ENCODE data around the gene SNRPD2. TPM values are rescaled to one million over a fixed set of nuclear protein-coding genes. Genes with fewer than 3 reads are reported as not detected.

SNRPD2 gene
- total and polyA plus RNA-seq, 3 experiments from 2014 or later = 738 to 1,016 (median 747) TPM

DNA sequence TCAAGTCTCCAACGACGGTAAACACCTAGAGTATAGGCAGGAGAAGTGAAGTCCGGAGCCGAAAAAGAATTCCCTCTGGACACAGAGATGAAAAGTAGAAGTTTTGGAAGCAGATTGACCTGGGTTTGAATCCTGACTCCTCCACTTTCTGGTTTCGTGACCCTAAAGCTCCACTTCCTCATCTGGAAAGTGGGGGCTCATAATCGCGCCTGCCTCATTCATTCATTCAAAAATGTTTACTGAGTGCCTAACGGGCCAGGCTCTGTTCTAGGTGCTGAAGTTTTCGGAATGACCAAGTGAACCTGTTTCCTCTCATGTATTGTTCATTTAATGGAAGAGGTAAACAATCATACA is 45.4 kb downstream of the SNRPD2 start:
- no peaks in the 10 kb centered on the region for H3K36me3 ChIP-seq (ENCODE audit: insufficient read depth, low read length)
- no peak for DNase-seq
- peaks cover 24 to 39% (median 25%) of the 10 kb centered on the region in 3 donors for H3K4me1 Mint-ChIP-seq
- peak overlapping the region; percentile 75 for H3K4me3 ChIP-seq (ENCODE audit: low read length)
- H3K4me1 ChIP-seq (ENCODE audit: insufficient read depth, low read length) = peaks cover 22% of the 10 kb centered on the region
- H3K27me3 ChIP-seq (ENCODE audit: insufficient read depth, low read length, poor library complexity, severe bottlenecking) = no peaks in the 10 kb centered on the region
- peak overlapping the region in 7 of 8 donors; percentile 6 to 90 (median 78) for H3K27ac Mint-ChIP-seq
- peak overlapping the region; percentile 52 for H3K27ac ChIP-seq (ENCODE audit: low read depth, low read length)
- H3K27me3 Mint-ChIP-seq = peaks cover 2 to 3% of the 10 kb centered on the region in 2 donors
- H3K9me3 Mint-ChIP-seq = no peaks in the 10 kb centered on the region
- CTCF ChIA-PET = interaction anchor here (1.0 to 2.9 kb wide), 7 partner anchors 11 to 207 kb away, joined by 3 to 13 read pairs (median 6); no protein-coding TSS in a partner anchor
- POLR2A ChIA-PET = interaction anchor here (0.5 to 1.0 kb wide), 3 partner anchors 22 to 1468 kb away, joined by 3 to 4 read pairs (median 4); partner anchors contain the start of gene GIPR
- no peaks in the 10 kb centered on the region for H3K36me3 Mint-ChIP-seq
- H3K9me3 ChIP-seq (ENCODE audit: low read length) = no peaks in the 10 kb centered on the region
- H3K4me3 Mint-ChIP-seq = peak overlapping the region; percentile 83 to 93 (median 88)

GRCh38 chr19:45645631-45646344 is 46.0 kb downstream of the SNRPD2 start:
- H3K9me3 ChIP-seq (ENCODE audit: low read length) = no peaks in the 10 kb centered on the region
- H3K27ac ChIP-seq (ENCODE audit: low read depth, low read length) = peak overlapping the region; percentile 52
- Mint-ChIP-seq H3K27me3 (peaks cover 2 to 3% of the 10 kb centered on the region in 2 donors), H3K27ac (peak overlapping the region in 7 of 8 donors; percentile 10 to 90 (median 85)), H3K9me3 (no peaks in the 10 kb centered on the region), H3K4me1 (peaks cover 29 to 45% (median 31%) of the 10 kb centered on the region in 3 donors), H3K4me3 (peak overlapping the region; percentile 83 to 93 (median 88)), H3K36me3 (no peaks in the 10 kb centered on the region)
- no peaks in the 10 kb centered on the region for H3K27me3 ChIP-seq (ENCODE audit: insufficient read depth, low read length, poor library complexity, severe bottlenecking)
- H3K4me1 ChIP-seq (ENCODE audit: insufficient read depth, low read length) = peaks cover 27% of the 10 kb centered on the region
- no peaks in the 10 kb centered on the region for H3K36me3 ChIP-seq (ENCODE audit: insufficient read depth, low read length)
- DNase-seq = peak; percentile 67 to 84 (median 70)
- ChIA-PET CTCF (interaction anchor here (1.0 to 2.9 kb wide), 6 partner anchors 11 to 206 kb away, joined by 3 to 13 read pairs (median 6); no protein-coding TSS in a partner anchor), POLR2A (interaction anchor here (0.5 to 1.0 kb wide), 3 partner anchors 22 to 1469 kb away, joined by 3 to 4 read pairs (median 4); partner anchors contain the start of gene GIPR)
- peak overlapping the region; percentile 75 for H3K4me3 ChIP-seq (ENCODE audit: low read length)

DNA sequence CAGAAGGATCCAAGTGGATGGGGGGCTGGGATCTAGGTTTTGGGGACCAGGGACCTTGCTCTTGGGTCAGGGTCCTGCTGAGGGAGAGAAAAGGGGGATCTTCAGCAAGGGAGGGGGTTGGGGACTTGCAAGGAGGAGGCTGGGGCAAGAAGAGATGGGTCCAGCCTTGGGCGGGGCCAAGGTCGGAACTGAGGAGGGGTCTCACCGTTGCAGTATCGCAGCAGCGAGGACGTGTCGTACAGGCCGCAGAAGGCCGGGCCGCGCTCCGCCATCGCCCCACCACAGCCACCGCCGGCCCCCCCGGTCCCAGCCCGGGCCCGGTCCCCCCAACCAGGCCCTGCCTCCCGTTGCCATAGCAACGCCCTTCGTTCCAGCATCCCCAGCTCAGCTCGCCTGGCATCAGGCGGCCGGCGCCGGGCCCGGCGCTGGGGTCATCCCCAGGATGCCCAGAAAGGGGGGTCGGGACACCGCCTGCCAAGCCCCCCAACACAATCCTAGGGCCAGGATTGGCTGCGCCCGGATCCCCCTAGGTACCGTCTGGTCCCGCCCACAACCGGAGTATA is 46.6 kb downstream of the SNRPD2 start:
- Mint-ChIP-seq H3K9me3 (no peaks in the 10 kb centered on the region), H3K4me1 (peaks cover 32 to 47% (median 32%) of the 10 kb centered on the region in 3 donors), H3K4me3 (peak overlapping the region; percentile 83 to 93 (median 88)), H3K27me3 (peaks cover under 1 to 2% of the 10 kb centered on the region in 2 donors), H3K36me3 (no peaks in the 10 kb centered on the region), H3K27ac (peak overlapping the region in 7 of 8 donors; percentile 3 to 89 (median 76))
- Histone ChIP-seq H3K27ac (ENCODE audit: low read depth, low read length) (no peak overlapping the region), H3K27me3 (ENCODE audit: insufficient read depth, low read length, poor library complexity, severe bottlenecking) (no peaks in the 10 kb centered on the region), H3K4me3 (ENCODE audit: low read length) (peak overlapping the region; percentile 75), H3K4me1 (ENCODE audit: insufficient read depth, low read length) (peaks cover 32% of the 10 kb centered on the region), H3K36me3 (ENCODE audit: insufficient read depth, low read length) (no peaks in the 10 kb centered on the region), H3K9me3 (ENCODE audit: low read length) (no peaks in the 10 kb centered on the region)
- DNase-seq = no peak
- ChIA-PET CTCF (interaction anchor here (1.0 to 2.9 kb wide), 6 partner anchors 12 to 206 kb away, joined by 3 to 13 read pairs (median 6); no protein-coding TSS in a partner anchor), POLR2A (interaction anchor here (1.0 kb wide), 1 partner anchor 23 kb away, joined by 4 read pairs; the partner anchor contains the start of gene GIPR)

DNA sequence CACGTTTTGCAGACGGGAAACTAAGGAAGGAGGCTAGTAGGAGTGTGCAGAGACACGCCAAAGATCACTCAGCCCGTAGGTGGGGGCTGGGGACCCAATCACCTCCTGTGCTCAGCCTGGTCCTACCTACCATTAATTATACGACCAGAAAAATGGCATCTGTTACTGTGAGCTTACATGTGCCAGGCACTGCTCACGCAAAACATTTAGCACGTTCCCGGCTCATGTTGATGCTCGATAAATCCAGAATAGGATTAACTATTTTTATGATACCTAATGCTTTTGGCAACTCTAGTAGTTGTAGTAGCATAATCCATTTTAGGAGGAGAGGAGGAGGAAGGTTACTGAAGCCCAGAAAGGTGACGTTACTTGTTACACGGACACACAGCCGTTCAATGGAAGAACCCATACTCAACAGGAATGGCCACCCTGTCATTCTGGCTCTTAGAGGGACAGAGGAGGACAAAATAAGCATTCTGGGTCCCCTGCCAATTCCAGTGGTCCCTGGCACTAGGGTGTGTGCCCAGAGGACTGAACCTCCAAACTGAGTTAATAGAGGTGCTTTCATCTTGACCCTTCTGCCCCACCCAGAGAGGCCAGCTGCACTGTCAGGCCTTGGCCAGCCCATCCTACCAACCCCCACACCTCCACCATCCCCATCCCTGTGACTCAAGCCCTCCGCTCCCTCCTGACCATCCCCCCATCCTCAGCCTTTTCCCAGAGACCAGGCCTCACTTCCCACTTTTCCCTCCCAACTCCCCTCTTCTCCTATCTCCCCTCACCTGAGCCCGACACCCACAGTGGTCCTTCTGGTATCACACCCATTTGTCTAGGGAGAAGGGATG is 47.6 kb downstream of the SNRPD2 start:
- ChIA-PET CTCF (interaction anchor here (1.0 to 5.4 kb wide), 13 partner anchors 8 to 205 kb away, joined by 3 to 78 read pairs (median 9); partner anchors contain the start of genes GPR4, PPM1N and RTN2), POLR2A (no interaction called here)
- Mint-ChIP-seq H3K27me3 (peaks cover 0 to 2% of the 10 kb centered on the region in 2 donors), H3K9me3 (no peaks in the 10 kb centered on the region), H3K27ac (peak overlapping the region in 5 of 8 donors; percentile 47 to 95 (median 75)), H3K36me3 (no peaks in the 10 kb centered on the region), H3K4me3 (peak overlapping the region in 2 of 7 donors; percentile 28 to 77), H3K4me1 (peaks cover 32 to 52% (median 34%) of the 10 kb centered on the region in 3 donors)
- Histone ChIP-seq H3K9me3 (ENCODE audit: low read length) (no peaks in the 10 kb centered on the region), H3K4me1 (ENCODE audit: insufficient read depth, low read length) (peaks cover 42% of the 10 kb centered on the region), H3K27me3 (ENCODE audit: insufficient read depth, low read length, poor library complexity, severe bottlenecking) (no peaks in the 10 kb centered on the region), H3K4me3 (ENCODE audit: low read length) (no peak overlapping the region), H3K36me3 (ENCODE audit: insufficient read depth, low read length) (no peaks in the 10 kb centered on the region), H3K27ac (ENCODE audit: low read depth, low read length) (no peak overlapping the region)
- no peak for DNase-seq

- H3K36me3 ChIP-seq (ENCODE audit: insufficient read depth, low read length) = no peaks in the 10 kb centered on the region
- ChIA-PET CTCF (interaction anchor here (0.7 to 5.4 kb wide), 27 partner anchors 9 to 215 kb away, joined by 3 to 78 read pairs (median 5); partner anchors contain the start of genes GPR4, PPM1N, QPCTL and RTN2), POLR2A (interaction anchor here (1.0 to 1.7 kb wide), 5 partner anchors 49 to 204 kb away, joined by 3 to 10 read pairs (median 4); partner anchors contain the start of genes OPA3, QPCTL and SNRPD2)
- peak overlapping the region; percentile 67 to 89 (median 80) for H3K4me3 Mint-ChIP-seq
- no peak overlapping the region for H3K4me3 ChIP-seq (ENCODE audit: low read length)
- no peaks in the 10 kb centered on the region for H3K9me3 Mint-ChIP-seq
- no peaks in the 10 kb centered on the region for H3K27me3 ChIP-seq (ENCODE audit: insufficient read depth, low read length, poor library complexity, severe bottlenecking)
- H3K9me3 ChIP-seq (ENCODE audit: low read length) = no peaks in the 10 kb centered on the region
- peaks cover 0 to 2% of the 10 kb centered on the region in 2 donors for H3K27me3 Mint-ChIP-seq
- peaks cover 0 to 4% (median 0%) of the 10 kb centered on the region in 3 donors for H3K36me3 Mint-ChIP-seq
- H3K4me1 ChIP-seq (ENCODE audit: insufficient read depth, low read length) = peaks cover 47% of the 10 kb centered on the region
- H3K4me1 Mint-ChIP-seq = peaks cover 39 to 59% (median 41%) of the 10 kb centered on the region in 3 donors
- H3K27ac ChIP-seq (ENCODE audit: low read depth, low read length) = peak overlapping the region; percentile 84
- peak overlapping the region; percentile 83 to 98 (median 93) for H3K27ac Mint-ChIP-seq
- DNase-seq = peak; percentile 77 to 90 (median 82)
These were observed 48.5 kb downstream of the SNRPD2 start for GRCh38 chr19:45643024-45643926.

DNA sequence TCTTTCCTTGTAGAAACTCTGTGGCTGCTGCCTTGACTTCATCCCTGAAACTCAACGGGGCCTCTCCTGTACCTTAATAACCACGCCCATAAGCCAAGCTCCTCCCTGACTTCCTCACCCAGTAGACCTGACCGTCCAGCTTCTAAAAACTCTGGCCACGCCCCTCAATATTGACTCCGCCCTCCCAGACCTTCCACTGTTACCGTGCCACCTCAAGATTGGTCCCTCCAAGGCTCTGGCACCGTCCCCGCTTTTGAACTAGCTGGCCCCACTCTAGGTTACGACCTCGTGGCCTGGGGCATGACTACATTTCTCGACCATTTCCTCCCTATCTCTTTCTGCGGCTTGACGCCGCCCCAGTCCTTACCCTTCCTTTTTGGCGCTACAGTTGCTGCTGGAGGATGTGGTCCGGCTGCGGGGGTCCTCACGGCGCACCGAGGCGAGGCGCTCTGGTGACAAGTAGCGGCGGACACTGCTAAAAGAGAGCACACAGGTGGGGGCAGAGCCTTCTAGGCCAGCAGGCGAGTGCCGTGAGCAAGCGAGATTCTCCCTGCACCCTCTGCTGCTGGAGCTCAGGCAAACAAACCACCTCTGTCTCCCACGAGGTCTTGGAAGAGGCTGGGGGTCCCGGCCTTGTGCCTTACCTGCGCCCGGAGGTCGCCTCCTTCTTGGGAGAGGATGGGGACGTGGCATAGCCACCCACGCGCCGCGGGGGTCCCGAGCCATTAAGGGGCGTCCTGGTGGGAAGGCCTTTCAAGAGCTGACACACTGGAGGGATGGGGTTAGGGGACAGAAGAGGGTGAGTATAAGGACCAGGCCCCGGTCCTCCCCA is 50.3 kb downstream of the SNRPD2 start:
- peaks cover 0 to 6% (median 0%) of the 10 kb centered on the region in 3 donors for H3K36me3 Mint-ChIP-seq
- H3K27ac Mint-ChIP-seq = peak overlapping the region; percentile 91 to 98 (median 92)
- peak overlapping the region; percentile 80 to 95 (median 88) for H3K4me3 Mint-ChIP-seq
- CTCF ChIA-PET = interaction anchor here (0.8 to 5.4 kb wide), 35 partner anchors 8 to 222 kb away, joined by 3 to 78 read pairs (median 5); partner anchors contain the start of genes FOSB, GIPR, GPR4 and OPA3
- POLR2A ChIA-PET = interaction anchor here (0.5 to 1.7 kb wide), 10 partner anchors 10 to 217 kb away, joined by 3 to 10 read pairs (median 4); partner anchors contain the start of gene OPA3
- H3K4me3 ChIP-seq (ENCODE audit: low read length) = peak overlapping the region; percentile 79
- H3K4me1 ChIP-seq (ENCODE audit: insufficient read depth, low read length) = peaks cover 51% of the 10 kb centered on the region
- H3K27me3 ChIP-seq (ENCODE audit: insufficient read depth, low read length, poor library complexity, severe bottlenecking) = no peaks in the 10 kb centered on the region
- peaks cover 38 to 62% (median 44%) of the 10 kb centered on the region in 3 donors for H3K4me1 Mint-ChIP-seq
- H3K36me3 ChIP-seq (ENCODE audit: insufficient read depth, low read length) = no peaks in the 10 kb centered on the region
- H3K9me3 Mint-ChIP-seq = no peaks in the 10 kb centered on the region
- peak; percentile 23 to 73 (median 56) for DNase-seq
- H3K9me3 ChIP-seq (ENCODE audit: low read length) = no peaks in the 10 kb centered on the region
- peaks cover 0 to 2% of the 10 kb centered on the region in 2 donors for H3K27me3 Mint-ChIP-seq
- H3K27ac ChIP-seq (ENCODE audit: low read depth, low read length) = peak overlapping the region; percentile 84
